ENCODE data around the gene SPOCK1. TPM values are rescaled to one million over a fixed set of nuclear protein-coding genes. Genes with fewer than 3 reads are reported as not detected.

SPOCK1 gene
- total and polyA plus RNA-seq, 4 donors = 0.48 to 4.5 (median 0.69) TPM

GRCh38 chr5:137399911-137400310, 99.2 kb downstream of the SPOCK1 start:
- H3K27me3 ChIP-seq (ENCODE audit: control insufficient read depth in 3 of 3, insufficient read depth in 3 of 3, low read length in 2 of 3) = no peaks in the 10 kb centered on the region
- no peak overlapping the region for H3K4me3 ChIP-seq
- ATAC-seq (ENCODE audit: insufficient read depth, low FRiP score) (no peak), DNase-seq (no peak)
- H3K27ac ChIP-seq (ENCODE audit: low read depth in 1 of 2, low read length in 1 of 2) = no peak overlapping the region
- no peaks in the 10 kb centered on the region for H3K4me1 ChIP-seq (ENCODE audit: control insufficient read depth in 5 of 5, insufficient read depth in 5 of 5, low read length in 5 of 5)
- no peak overlapping the region for H3K9ac ChIP-seq (ENCODE audit: insufficient read depth in 1 of 2, low read length in 2 of 2)
- 80 to 85% methylated on average over 3 of the region's 3 CpGs for WGBS, 2 donors
- H3K9me3 ChIP-seq (ENCODE audit: control insufficient read depth in 4 of 4, insufficient read depth in 3 of 4, low read length in 3 of 4) = peaks cover 0 to 5% (median 0%) of the 10 kb centered on the region in 4 donors
- TF ChIP-seq CTCF (IDR thresholded peaks at IDR 0.05; ENCODE audit: control extremely low read depth, extremely low read depth) = no peak
- H3K36me3 ChIP-seq (ENCODE audit: control insufficient read depth in 4 of 4, insufficient read depth in 4 of 4, low read length in 4 of 4) = no peaks in the 10 kb centered on the region

GRCh38 chr5:137398751-137399150, 100.4 kb downstream of the SPOCK1 start:
- TF ChIP-seq CTCF (IDR thresholded peaks at IDR 0.05; ENCODE audit: control extremely low read depth, extremely low read depth) = no peak
- no peak for ATAC-seq (ENCODE audit: insufficient read depth, low FRiP score)
- H3K27ac ChIP-seq (ENCODE audit: low read depth in 1 of 2, low read length in 1 of 2) = no peak overlapping the region
- DNase-seq = no peak
- H3K36me3 ChIP-seq (ENCODE audit: control insufficient read depth in 4 of 4, insufficient read depth in 4 of 4, low read length in 4 of 4) = no peaks in the 10 kb centered on the region
- no peaks in the 10 kb centered on the region for H3K4me1 ChIP-seq (ENCODE audit: control insufficient read depth in 5 of 5, insufficient read depth in 5 of 5, low read length in 5 of 5)
- H3K9ac ChIP-seq (ENCODE audit: insufficient read depth in 1 of 2, low read length in 2 of 2) = no peak overlapping the region
- H3K9me3 ChIP-seq (ENCODE audit: control insufficient read depth in 4 of 4, insufficient read depth in 3 of 4, low read length in 3 of 4) = peaks cover 0 to 5% (median 0%) of the 10 kb centered on the region in 4 donors
- H3K27me3 ChIP-seq (ENCODE audit: control insufficient read depth in 3 of 3, insufficient read depth in 3 of 3, low read length in 2 of 3) = no peaks in the 10 kb centered on the region
- H3K4me3 ChIP-seq = no peak overlapping the region
- 86 to 90% methylated on average over 3 of the region's 3 CpGs for WGBS, 2 donors

DNA sequence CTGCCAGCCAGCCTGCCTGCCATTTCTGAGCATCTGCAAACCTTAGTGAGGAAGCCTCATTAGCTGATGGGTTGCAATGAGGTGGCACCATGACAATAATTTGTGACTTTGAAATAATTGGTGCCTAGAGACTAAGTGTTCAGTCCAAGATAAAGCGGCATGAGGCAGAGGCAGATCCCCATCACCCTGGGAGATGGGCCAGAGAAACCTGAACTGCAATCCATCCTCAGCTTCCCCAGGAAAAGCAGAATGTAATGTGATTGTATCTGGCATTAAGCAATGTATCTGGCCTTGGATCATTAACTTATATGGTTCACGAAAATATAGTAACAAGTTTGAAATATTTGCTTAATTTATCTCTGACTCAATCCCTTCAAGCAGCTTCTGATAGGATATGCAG, 101.0 kb downstream of the SPOCK1 start:
- TF ChIP-seq CTCF (IDR thresholded peaks at IDR 0.05; ENCODE audit: control extremely low read depth, extremely low read depth) = no peak
- no peaks in the 10 kb centered on the region for H3K4me1 ChIP-seq (ENCODE audit: control insufficient read depth in 5 of 5, insufficient read depth in 5 of 5, low read length in 5 of 5)
- ATAC-seq (ENCODE audit: insufficient read depth, low FRiP score) = no peak
- no peak overlapping the region for H3K27ac ChIP-seq (ENCODE audit: low read depth in 1 of 2, low read length in 1 of 2)
- H3K27me3 ChIP-seq (ENCODE audit: control insufficient read depth in 3 of 3, insufficient read depth in 3 of 3, low read length in 2 of 3) = no peaks in the 10 kb centered on the region
- H3K9me3 ChIP-seq (ENCODE audit: control insufficient read depth in 4 of 4, insufficient read depth in 3 of 4, low read length in 3 of 4) = peaks cover 0 to 7% (median 0%) of the 10 kb centered on the region in 4 donors
- no peak for DNase-seq
- WGBS, 2 donors = 76 to 81% methylated on average over 2 of the region's 2 CpGs
- H3K36me3 ChIP-seq (ENCODE audit: control insufficient read depth in 4 of 4, insufficient read depth in 4 of 4, low read length in 4 of 4) = no peaks in the 10 kb centered on the region
- no peak overlapping the region for H3K9ac ChIP-seq (ENCODE audit: insufficient read depth in 1 of 2, low read length in 2 of 2)
- no peak overlapping the region for H3K4me3 ChIP-seq
